Measurements from ENCODE around the gene CR2.
A peak's percentile ranks its signal among the peaks of the same experiment; 100 is the strongest.
"Not testable (repeated sequence)": the region's sequence is repeated elsewhere in the genome, so short reads cannot be mapped to it uniquely, and the experiment has no call there.

CR2 gene

DNA sequence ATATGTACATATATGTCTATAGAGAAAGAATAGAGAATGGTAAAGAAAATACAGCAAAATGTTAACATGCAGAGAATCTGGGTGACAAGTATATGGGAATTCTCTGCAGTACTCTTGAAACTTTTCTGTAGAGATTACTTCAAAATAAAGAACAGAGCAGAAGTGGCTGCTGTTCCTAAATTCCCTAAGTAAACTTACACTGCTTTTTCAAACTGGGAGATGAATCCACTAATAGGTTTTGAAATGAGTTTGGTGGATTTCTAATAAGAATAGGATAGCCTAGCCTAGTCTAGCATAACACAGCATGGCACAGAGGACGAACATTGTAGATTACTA lies 450 bp upstream of the CR2 start:
- DNase-seq: no peak

DNA sequence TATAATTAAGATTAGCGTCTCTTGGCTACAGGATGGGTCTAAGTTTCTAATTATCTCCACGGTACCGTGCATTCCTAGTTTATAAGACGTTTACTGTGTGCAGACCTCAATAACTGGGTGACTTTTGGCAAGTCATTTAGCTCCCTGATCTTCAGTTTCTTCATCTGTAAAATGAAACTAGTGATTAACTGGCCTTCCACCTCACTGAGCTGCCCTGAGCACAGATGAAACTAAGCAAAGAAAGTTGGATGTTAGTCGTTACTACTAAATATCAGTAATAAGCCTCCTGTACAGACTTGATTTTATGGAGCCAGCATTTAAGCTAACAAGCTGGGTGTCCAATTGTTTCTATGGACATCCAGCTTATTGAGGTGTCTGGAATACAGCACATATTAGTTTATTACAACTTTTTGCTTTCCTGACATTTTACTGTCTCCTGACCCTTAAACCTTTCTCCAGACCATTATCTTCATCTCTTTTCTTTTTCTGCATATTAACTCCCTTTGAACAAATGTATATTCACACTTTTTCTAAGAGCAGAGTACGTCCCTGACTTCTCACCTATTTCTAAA lies 1.1 kb downstream of the CR2 start:
- DNase-seq: no peak

DNA sequence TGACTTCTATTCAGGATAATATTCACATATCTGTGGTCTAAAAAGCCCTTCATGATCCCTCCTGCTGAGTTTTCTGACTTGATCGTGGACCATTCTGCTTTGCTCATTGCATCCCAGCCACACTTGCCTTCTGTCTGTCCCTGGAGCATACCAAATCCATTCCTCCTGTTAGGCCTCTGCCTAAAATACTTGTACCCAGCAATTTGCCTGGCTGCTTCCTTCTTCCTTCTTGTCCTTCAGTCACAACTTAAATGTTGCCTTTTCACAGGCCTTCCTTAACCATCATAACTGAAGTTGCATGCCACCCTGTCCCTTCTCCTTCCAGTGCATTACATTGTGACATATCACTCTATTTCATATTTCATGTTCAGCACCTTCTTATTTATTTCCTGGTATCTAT lies 4.3 kb downstream of the CR2 start:
- no peak for DNase-seq

DNA sequence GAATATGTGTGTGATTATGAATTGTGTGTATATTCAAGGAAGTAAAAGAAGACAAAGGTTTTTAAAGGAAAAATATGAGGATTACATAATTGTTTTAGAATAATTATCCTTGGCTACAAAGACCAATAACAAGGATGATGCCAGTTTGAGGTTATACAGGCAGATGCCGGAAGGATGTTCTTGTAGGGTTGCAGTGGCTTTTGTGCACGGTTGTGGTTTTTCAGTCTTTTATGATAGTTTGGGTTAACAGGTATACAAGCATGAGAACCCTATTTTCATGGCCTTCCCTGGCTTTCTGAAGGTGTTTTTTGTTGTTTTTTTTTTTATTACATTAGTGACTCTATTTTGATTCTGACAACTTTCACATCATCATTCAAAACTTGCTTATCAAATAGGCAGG lies 4.9 kb downstream of the CR2 start:
- peak; percentile 10 for DNase-seq

DNA sequence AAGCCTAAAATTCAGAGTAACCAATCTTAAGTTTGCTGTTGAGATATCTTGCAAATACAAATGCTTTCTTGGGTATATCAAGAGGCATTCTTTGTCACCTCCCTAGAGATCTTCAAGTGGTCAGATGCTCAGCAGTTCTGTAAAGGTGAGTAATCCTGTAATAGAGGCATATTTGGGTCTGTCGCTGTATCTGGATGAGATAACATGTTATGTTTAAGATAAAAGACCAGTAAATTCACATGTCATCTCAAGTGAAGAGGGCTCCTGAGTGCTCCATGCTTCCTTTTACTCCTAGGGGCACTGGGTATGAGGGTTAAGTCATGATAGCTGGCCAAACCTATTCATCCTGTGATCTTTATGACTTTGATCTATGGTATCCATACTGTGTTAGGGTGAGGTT lies 7.5 kb downstream of the CR2 start:
- no peak for DNase-seq

DNA sequence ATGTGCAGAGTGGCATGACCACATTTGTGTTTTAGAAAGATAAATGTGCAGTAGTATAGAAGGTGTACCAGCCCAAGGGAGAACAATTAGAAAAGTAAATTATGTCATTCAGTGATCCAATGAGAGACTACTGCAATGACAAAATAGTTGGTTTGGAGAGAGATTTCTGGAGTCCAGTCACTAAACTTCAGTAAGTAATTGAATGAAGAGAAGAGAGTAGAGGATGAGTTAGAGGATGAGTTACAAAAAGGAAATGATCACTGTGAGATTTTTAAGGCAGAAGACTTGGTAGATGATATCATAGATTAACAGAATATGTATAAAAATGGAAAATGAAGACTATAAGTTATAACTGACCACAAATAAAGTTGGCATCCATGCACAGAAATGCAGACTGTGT lies 8.4 kb downstream of the CR2 start:
- no peak for DNase-seq

DNA sequence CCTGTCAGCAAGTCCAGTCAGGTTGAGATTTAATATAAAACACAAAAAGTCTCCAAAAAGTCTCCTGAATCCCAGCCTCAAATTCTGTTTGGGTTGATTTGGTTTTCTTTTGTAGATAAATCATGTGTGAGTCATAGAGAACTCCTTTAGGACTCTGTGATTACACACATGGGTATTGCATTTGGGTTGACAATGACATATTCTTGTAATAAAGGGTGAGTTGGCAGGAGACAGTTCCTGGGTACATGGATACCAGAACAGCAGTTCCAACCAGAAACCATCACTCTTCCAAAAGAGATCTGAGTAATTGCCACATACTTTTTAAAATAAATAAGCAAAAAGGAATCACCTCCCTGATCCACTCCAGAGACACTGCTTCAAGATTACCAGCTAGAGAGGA lies 8.9 kb downstream of the CR2 start:
- DNase-seq: no peak

DNA sequence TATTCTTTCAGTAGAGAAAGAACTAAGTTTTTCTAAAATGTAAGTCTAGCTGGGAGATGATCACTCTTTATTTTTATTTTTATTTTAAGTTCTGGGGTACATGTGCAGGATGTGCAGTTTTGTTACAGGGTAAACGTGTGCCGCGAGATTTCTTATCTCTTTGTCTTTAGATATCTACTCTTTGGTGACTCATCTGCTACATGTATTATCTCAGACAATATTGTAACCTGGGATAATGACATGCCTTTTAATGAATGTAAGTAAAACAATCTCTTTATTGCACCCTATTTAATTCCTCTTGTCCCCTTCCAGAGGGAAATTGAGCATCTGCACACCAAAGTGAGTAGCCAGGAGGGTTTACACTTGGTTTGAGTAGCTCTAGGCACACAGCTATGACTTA lies 9.4 kb downstream of the CR2 start:
- no peak for DNase-seq

DNA sequence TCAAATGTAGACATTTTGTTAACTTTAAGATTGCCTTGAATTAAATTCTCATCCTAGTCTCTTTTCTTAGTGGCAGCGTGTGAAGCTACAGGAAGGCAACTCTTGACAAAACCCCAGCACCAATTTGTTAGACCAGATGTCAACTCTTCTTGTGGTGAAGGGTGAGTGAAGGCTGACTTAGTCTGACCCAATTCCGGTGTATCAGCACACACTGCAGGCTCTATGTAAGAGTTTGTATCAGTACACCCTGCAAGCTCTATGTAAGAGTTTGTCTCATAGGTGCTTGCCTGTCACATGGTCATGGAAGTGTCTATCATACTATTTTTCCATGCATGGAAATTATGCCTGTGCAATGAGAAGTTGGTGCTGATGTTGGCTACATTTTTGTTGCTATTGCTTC lies 16.8 kb downstream of the CR2 start:
- no peak for DNase-seq

DNA sequence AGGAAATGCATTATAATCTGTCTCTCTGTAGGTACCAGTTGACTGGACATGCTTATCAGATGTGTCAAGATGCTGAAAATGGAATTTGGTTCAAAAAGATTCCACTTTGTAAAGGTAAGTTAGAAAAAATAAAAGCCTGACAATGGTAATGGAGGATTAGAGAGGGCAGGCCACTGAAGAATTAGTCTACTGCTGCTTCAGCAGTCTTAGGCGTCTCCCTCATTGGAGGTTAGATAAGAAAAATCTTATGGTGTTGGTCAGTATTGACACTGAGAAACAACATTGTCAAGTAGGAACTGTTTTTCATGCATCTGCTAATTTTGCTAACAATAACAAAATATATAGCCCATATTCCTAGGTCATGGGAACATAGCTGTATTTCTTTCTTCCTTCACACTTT lies 20.1 kb downstream of the CR2 start:
- DNase-seq: no peak

DNA sequence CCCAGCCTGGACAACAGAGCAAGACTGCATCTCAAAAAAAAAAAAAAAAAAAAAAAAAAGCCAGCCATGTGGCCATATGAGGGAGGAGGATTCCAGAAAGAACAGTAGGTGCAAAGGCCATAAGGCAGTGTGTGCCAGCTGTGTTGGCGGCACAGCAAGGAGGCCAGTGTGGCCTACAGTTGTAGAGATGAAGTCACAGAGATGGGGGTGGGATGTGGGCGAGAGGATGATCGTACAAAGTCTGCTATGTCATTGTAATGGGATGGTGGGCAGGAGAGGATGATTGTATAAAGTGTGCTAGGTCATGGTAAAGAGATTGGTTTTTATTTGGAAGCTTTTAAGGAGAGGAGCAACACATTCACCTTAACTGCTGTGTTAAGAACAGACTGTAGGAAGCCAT lies 32.1 kb downstream of the CR2 start:
- no peak for DNase-seq

DNA sequence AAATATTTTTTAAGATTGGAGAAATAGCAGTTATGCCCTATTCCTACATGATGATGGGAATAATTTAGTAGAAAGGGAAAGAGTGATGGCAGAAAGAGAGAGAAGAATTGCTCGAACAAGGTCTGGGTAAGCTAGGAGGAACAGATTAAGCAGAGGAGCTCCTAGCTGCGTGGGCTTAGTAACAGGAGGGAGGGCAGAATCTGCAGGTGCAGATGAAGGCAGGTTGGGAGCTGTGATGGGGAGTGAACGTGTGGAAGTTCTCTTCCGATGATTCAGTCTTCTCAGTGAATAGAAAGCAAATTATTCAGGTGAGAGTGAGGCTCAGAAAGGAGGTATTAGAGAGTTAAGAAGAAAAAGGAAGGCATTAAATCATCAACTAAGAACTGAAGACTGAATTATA lies 33.5 kb downstream of the CR2 start:
- DNase-seq: no peak

DNA sequence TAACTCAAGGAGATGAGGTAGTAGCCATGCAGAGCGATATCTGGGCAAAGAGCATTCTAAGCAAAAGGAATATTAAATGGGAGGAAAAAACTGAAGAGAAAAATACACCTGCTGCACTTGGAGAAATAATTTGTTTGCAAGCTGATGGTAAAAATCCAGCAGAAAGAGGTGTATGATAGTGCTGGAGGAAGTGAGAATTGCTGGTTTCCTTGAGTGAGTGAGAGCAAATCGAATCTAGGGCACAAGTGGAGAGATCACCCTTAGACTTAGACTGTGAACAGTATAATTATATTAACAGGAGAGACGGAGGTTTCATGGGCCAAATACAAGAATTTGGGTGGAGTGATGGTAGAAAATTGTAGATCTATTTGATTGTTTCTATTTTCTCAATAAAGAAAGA lies 39.1 kb downstream of the CR2 start:
- DNase-seq: no peak

DNA sequence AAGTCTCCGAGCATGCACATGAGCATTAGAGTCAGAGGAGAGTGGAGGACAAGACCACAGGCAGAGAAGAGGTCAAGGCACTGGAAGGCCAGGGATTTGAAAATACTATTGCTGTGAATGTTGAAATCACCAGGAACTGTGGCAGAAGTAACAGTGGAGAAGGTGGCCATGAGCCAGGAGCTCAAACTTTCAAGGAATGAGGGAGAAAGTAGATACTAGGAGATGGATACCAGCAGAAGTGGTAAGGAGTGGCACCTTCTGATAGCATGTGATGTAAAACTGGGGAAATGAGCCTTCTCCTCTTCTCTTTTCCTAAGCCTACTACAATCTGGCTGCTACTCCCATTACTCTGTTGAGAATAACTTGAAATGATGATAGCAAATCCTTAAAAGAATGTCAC lies 40.0 kb downstream of the CR2 start:
- no peak for DNase-seq

DNA sequence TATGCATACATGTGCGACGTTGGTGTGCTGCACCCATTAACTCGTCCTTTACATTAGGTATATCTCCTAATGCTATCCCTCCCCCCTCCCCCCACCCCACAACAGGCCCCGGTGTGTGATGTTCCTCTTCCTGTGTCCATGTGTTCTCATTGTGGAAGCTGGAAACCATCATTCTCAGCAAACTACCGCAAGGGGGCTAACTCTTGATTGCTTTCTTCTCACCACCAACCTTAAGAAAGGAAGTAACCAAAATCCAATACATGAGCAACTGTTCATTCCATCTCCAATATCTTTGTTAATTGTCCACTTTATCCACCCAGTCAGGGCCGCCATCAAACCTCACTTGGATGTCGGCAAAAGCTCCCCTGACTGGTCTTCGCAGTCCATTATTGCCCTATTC lies 41.2 kb downstream of the CR2 start:
- DNase-seq: not testable (repeated sequence)

DNA sequence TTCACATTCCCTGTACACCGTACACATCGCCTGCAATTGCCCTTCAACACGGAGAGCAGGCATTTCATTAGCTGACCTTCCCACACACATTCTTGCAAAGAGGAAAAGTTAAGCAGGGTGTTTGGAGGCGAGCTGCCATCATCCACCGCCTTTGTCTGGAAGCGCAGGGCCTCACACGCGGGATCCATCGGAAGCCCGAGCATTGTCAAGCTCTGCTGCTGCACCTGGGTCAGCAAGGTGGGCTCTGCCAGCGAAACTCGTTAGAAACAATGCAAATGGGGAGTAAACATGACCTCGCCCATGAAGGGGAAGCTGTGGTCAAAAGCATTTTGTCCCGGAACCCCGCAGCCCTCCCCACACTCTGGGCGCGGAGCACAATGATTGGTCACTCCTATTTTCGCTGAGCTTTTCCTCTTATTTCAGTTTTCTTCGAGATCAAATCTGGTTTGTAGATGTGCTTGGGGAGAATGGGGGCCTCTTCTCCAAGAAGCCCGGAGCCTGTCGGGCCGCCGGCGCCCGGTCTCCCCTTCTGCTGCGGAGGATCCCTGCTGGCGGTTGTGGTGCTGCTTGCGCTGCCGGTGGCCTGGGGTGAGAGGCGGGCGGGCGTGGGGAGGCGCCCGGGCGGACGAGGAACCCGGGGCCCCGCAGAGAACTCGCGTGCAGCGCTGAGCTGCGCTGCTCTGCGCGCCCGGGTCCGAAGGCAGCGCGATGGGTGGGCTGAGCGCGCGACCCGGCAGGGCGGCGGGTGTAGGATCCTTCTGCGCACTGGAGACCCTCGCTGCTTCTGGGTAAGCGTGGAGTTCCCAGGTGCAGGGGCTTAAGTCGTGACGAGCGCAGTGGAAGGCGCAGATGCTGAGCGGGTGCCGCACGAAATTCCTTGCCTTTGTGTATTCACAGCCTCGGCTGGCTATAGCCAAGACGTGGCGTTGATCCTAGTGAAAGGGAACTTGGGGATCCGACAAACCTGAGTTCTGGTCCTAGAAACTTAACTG lies 42.0 kb downstream of the CR2 start, which contains the start of gene CR1:
TSS of gene CR1 (plus strand) at position 357 of the 992 bp plus-strand sequence. CDS start at position 468, 111 bp downstream.
- peak; percentile 20 for DNase-seq

DNA sequence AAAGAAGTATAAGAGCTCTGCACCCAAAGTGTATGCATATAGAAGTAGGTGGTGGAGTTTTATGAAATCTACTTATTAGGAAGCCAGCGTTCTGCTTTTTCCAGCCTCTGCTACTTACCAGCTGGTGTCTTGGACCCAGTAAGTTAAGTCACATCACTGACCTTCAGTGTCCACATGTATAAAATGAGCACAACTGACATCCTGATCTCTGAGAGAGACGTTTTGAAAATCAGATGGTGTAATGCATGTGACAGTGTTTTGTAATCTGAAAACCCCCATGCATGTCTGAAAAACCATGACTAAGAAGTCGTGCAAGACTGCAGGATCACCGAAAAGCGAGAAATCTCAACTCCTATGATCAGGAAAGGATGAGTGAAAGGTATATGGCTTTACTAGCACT lies 43.8 kb downstream of the CR2 start:
- DNase-seq: no peak

DNA sequence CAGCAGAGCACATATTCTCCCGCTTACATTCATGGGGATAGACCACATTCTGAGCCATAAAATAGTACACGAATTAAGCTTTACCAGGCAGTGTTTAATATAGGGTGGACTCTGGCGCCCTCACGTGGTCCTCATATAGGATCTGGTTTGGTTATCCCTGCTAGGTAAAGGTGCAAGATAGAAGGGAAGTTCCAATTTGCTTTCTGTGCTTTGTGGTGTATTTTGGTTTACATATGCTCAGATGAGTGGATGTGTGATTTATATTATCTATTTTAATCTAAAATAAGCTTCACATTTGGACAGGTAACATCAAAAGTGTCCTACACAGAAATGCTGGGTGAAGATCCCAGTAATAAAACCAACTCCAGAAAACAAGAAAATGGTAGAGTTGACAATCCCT lies 45.4 kb downstream of the CR2 start:
- peak; percentile 55 for DNase-seq

DNA sequence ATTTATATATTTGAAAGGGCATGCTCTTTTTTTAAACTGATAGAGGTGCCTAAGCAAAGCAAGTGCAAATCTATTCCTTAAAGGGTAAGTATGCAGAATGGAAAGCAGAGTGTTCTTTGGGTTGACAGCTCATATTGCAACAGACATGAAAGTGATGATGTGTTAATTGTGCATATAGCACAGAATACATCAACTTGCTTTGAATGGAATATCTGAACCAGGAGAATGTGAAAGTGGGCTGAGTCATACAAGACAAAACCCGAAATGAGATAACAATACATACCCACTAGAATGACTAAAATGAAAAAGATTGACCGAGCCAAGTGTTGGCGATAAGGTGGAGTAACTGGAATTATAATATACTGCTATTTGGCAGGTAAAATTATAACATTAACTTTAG lies 46.2 kb downstream of the CR2 start:
- no peak for DNase-seq

DNA sequence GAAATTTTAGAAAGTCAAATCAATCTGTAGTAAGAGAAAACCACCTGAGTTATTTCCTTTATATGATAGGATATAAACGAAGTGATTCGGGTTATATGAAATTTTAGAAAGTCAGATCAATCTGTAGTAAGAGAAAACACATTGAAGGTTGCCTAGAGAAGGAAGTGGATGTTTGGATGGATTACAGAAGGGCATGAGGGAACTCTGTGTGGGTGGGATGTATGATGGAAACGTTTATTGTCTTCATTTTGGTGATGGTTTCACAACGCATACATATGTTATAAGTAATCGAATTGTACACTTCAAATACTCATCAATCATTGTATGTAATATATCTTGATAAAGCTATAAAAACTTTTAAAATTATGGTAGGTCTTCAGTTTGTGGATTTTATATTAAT lies 46.9 kb downstream of the CR2 start:
- no peak for DNase-seq

DNA sequence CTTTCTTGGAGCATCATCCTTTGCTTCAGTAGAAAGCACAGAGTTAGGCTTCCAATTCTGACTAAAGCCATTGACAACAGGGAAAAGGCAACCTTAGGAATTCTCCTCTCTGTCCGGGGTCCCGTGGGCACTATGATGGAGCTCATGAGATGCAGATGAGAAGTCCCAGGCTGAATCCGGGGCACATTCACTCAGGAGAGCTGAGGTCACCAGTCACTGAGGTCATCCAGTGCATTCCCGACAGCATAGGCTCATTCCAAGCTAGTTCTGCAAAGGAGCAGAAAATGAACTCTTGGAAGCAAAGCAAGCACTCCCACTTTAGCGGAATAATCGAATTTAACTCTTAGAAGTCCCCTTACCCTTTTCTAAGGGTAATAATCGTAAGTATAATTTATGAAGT lies 48.6 kb downstream of the CR2 start:
- no peak for DNase-seq

DNA sequence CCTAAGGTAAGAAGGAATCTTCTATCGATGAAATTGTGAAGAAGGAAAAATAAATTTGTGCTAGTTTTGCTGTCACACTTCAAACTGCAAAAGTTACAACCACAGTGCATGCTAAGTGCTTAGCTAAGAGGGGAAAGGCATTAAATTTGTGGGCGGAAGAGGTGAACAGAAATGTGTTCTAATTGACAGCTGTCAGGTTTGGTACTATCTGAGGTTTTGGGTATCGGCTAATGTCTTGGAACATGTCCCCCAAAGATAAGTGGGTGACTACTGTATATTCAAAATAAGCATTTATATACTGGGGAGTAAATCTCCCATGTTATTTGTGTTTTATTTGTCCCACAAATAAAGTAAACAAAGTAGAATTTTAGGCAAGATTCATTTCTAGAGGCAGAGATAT lies 49.8 kb downstream of the CR2 start:
- no peak for DNase-seq

DNA sequence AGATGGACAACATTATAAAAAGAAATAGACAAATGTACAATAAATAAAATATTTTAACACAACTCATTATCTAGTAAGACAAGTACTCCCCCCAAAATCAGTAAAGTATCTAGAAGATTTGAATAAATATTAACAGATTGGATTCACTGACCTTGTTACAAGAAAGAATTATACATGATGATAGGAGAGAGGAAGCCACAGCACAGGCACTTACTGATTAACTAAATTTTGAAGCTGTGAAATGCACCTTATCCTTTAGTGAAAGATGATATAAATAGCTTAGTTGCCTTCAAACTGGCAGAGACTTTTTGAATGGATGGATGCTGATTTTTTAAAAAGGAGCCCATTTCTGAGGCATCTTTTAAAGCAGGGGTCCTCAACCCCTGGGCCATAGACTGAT lies 50.3 kb downstream of the CR2 start:
- no peak for DNase-seq

DNA sequence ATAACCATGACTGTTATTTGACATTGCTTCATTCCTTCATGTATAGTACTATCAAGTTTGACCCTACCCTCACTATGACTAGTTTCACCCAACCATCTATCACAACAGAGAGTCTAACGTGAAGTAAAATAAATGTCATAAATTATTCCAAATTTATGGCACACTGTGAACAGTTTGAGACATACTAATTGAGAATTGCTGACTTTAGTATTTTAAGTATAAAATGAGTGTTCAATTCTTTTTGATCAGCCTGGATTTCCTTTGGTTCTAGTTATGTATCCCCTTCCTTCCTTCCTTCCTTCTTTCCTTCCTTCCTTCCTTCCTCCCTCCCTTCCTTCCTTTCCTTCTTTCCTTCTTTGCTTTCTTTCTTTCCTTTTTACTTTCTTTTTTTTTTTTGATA lies 56.3 kb downstream of the CR2 start:
- DNase-seq: no peak

DNA sequence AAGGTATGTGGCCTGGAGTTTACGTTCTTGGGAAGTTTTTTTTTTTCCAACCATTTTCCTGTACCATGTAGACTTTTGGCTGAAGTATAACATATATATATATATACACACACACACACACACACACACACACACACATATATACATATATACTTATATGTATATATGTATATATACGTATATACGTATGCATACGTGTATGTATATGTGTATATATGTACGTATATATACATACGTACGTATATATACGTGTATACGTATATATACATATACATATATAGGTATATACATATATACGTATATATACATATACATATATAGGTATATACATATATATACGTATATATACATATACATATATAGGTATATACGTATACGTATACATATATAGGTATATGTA lies 60.8 kb downstream of the CR2 start:
- no peak for DNase-seq

Measured in T-helper 9 cell (primary cell).